PC-9 (cell line): ENCODE measurements around the gene SIGLEC7. TPM values are rescaled to one million over a fixed set of nuclear protein-coding genes. Genes with fewer than 3 reads are reported as not detected.

Experiments
- BruUV-seq: library from RNA; stranded (reverse); fragments of 400-500 nt; replicated peaks from 2 replicates; lab custom pipeline; 2021; lab: Mats Ljungman, UMichigan
- CTCF ChIA-PET: fragments of 300-600 bp; sonication (Branson Sonifier 250); formaldehyde crosslinking; loops from one replicate; lab custom pipeline; 2022; ENCODE audit warnings: antibody characterized with exemption; lab: Charles Lee
- POLR2A ChIA-PET: fragments of 300-600 bp; sonication (Branson Sonifier 250); formaldehyde crosslinking; loops from one replicate; lab custom pipeline; 2022; ENCODE audit warnings: antibody characterized with exemption; ENCODE audit not compliant: unreplicated experiment; lab: Charles Lee
- DNase-seq, 2 experiments: peaks; one replicate each; pipeline versions ENCODE4 v3.0.0 to v3.0.0-alpha.2; 2015 to 2022; ENCODE audit warnings: mixed read lengths in 1 of 2
- H2AFZ ChIP-seq: fragments of 200-600 bp; sonication (generic); 2 replicates; pipeline ENCODE4 v1.8.1; 2017; ENCODE audit warnings: antibody characterized with exemption
- H3F3A ChIP-seq: fragments of 200-600 bp; sonication (generic); 2 replicates; pipeline ENCODE4 v1.8.1; 2017; ENCODE audit warnings: antibody characterized with exemption, mild to moderate bottlenecking, low read depth; ENCODE audit not compliant: insufficient read depth
- H3K27ac ChIP-seq: fragments of 200-600 bp; sonication (generic); 2 replicates; pipeline ENCODE4 v1.6.1; 2016; ENCODE audit warnings: mixed run types
- H3K27me3 ChIP-seq: fragments of 200-600 bp; sonication (generic); 2 replicates; pipeline ENCODE4 v1.6.1; 2016; ENCODE audit warnings: low read depth, mixed run types; ENCODE audit not compliant: insufficient read depth
- H3K36me3 ChIP-seq: fragments of 200-600 bp; sonication (generic); 2 replicates; pipeline ENCODE4 v1.6.1; 2016; ENCODE audit warnings: low read depth, mixed run types
- H3K4me1 ChIP-seq: fragments of 200-600 bp; sonication (generic); replicated peaks from 2 replicates; pipeline ENCODE4 v1.6.1; 2016; ENCODE audit warnings: mixed run types; ENCODE audit not compliant: insufficient read depth
- H3K4me2 ChIP-seq: fragments of 200-600 bp; sonication (generic); 2 replicates; pipeline ENCODE4 v1.6.1; 2017; ENCODE audit warnings: mixed run types
- H3K4me3 ChIP-seq: fragments of 200-600 bp; sonication (generic); 2 replicates; pipeline ENCODE4 v1.6.1; 2016; ENCODE audit warnings: mixed run types
- H3K79me2 ChIP-seq: fragments of 200-600 bp; sonication (generic); 2 replicates; pipeline ENCODE4 v1.6.1; 2017; ENCODE audit warnings: low read depth, mixed run types
- H3K9me2 ChIP-seq: fragments of 200-600 bp; sonication (generic); 2 replicates; pipeline ENCODE4 v1.8.1; 2017; ENCODE audit warnings: mild to moderate bottlenecking; ENCODE audit not compliant: insufficient read depth
- H3K9me3 ChIP-seq: fragments of 200-600 bp; sonication (generic); 2 replicates; pipeline ENCODE4 v1.8.1; 2016; ENCODE audit warnings: low read depth; ENCODE audit not compliant: insufficient read depth
- H4K20me1 ChIP-seq: fragments of 200-600 bp; sonication (generic); 2 replicates; pipeline ENCODE4 v1.8.1; 2017; ENCODE audit not compliant: insufficient read depth
- EZH2 ChIP-seq: fragments of 200-600 bp; sonication (generic); IDR thresholded peaks from 2 replicates; pipeline ENCODE4 v1.8.0; 2017; ENCODE audit warnings: antibody characterized with exemption, low read depth
- intact Hi-C: fragments of 100-400 bp; cut with micrococcal nuclease; formaldehyde crosslinking; loops from one replicate; pipeline ENCODE4 v1.10.0; 2022; ENCODE audit not compliant: unreplicated experiment
- total RNA-seq: library from RNA; stranded (reverse); gene quantifications from 2 replicates; pipeline ENCODE4 v1.2.3, GENCODE V29; 2021
- TF ChIP-seq, protein P1 (sequence below): fragments of 200-600 bp; sonication (generic); conservative IDR thresholded peaks from 2 replicates; pipeline ENCODE4 v1.6.1; 2017; ENCODE audit warnings: mixed run types, antibody characterized with exemption, mild to moderate bottlenecking, moderate library complexity

Gene SIGLEC7
- total RNA-seq, 1 experiment from 2014 or later, result not detected

- TF ChIP-seq EZH2, result no peak
- TF ChIP-seq, protein P1, sequence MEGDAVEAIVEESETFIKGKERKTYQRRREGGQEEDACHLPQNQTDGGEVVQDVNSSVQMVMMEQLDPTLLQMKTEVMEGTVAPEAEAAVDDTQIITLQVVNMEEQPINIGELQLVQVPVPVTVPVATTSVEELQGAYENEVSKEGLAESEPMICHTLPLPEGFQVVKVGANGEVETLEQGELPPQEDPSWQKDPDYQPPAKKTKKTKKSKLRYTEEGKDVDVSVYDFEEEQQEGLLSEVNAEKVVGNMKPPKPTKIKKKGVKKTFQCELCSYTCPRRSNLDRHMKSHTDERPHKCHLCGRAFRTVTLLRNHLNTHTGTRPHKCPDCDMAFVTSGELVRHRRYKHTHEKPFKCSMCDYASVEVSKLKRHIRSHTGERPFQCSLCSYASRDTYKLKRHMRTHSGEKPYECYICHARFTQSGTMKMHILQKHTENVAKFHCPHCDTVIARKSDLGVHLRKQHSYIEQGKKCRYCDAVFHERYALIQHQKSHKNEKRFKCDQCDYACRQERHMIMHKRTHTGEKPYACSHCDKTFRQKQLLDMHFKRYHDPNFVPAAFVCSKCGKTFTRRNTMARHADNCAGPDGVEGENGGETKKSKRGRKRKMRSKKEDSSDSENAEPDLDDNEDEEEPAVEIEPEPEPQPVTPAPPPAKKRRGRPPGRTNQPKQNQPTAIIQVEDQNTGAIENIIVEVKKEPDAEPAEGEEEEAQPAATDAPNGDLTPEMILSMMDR, result no peak
- no peaks in the 10 kb centered on the region for H3K36me3 ChIP-seq
- intact Hi-C loops, result no loop called here
- ChIA-PET POLR2A (no interaction called here), CTCF (no interaction called here)
- no TSS peak for BruUV-seq
- H3K4me1 ChIP-seq, result no peaks in the 10 kb centered on the region
- no peaks in the 10 kb centered on the region for H3K79me2 ChIP-seq
- no peaks in the 10 kb centered on the region for H3F3A ChIP-seq
- H3K9me2 ChIP-seq, result no peaks in the 10 kb centered on the region
- H3K27me3 ChIP-seq, result peaks cover 95% of the 10 kb centered on the region
- H3K9me3 ChIP-seq, result no peaks in the 10 kb centered on the region
- no peaks in the 10 kb centered on the region for H4K20me1 ChIP-seq
- H3K4me2 ChIP-seq, result no peak overlapping the region
- no peak overlapping the region for H3K27ac ChIP-seq
- no peak for DNase-seq
- no peak overlapping the region for H3K4me3 ChIP-seq
- H2AFZ ChIP-seq, result no peak overlapping the region
Measured at GRCh38 chr19:51198641-51199040, 56.5 kb downstream of the SIGLEC7 start.

DNA sequence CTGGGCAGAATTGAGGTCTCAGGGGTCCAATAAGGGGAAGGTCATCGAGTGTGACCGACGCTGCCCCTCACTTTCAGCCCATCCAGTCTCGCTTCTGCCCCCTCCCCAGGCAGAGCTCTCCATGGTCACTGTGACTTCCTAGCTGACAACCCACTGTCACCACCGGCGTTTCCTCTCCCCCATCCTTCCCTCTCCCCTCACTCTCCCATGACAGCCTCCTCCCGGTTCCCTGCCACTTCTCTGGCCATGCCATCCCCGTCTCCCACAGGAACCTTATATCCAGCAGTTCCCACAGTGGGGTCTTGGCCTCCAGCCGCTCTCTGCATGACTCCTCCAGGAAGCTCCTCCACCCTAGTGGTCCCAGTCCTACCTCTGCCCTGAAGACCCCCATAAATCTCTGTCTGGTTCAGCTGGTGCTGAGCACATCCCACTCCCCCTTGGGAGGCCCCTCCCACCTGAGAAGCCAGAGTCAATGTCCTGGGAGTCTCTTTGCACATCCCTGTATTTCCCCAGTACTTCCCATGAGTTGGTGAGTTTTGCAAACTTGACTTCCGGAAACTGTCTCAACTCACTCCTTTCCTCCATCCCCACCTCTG, 58.1 kb downstream of the SIGLEC7 start:
- ChIA-PET CTCF (no interaction called here), POLR2A (no interaction called here)
- no TSS peak for BruUV-seq
- H3K79me2 ChIP-seq, result no peaks in the 10 kb centered on the region
- peaks cover 95% of the 10 kb centered on the region for H3K27me3 ChIP-seq
- H3K4me3 ChIP-seq, result no peak overlapping the region
- no peak for DNase-seq
- H4K20me1 ChIP-seq, result no peaks in the 10 kb centered on the region
- H3K9me3 ChIP-seq, result no peaks in the 10 kb centered on the region
- TF ChIP-seq, protein P1, result no peak
- TF ChIP-seq EZH2, result no peak
- intact Hi-C loops, result no loop called here
- no peaks in the 10 kb centered on the region for H3K9me2 ChIP-seq
- no peaks in the 10 kb centered on the region for H3F3A ChIP-seq
- no peak overlapping the region for H3K27ac ChIP-seq
- H3K36me3 ChIP-seq, result no peaks in the 10 kb centered on the region
- no peak overlapping the region for H2AFZ ChIP-seq
- no peaks in the 10 kb centered on the region for H3K4me1 ChIP-seq
- H3K4me2 ChIP-seq, result no peak overlapping the region

- Histone ChIP-seq H3K27ac (no peak overlapping the region), H3K4me1 (no peaks in the 10 kb centered on the region), H3F3A (no peaks in the 10 kb centered on the region), H2AFZ (no peak overlapping the region), H3K79me2 (no peaks in the 10 kb centered on the region), H3K9me2 (no peaks in the 10 kb centered on the region), H3K36me3 (no peaks in the 10 kb centered on the region), H3K27me3 (peaks cover 95% of the 10 kb centered on the region), H3K4me2 (no peak overlapping the region), H3K4me3 (no peak overlapping the region), H3K9me3 (no peaks in the 10 kb centered on the region), H4K20me1 (no peaks in the 10 kb centered on the region)
- ChIA-PET CTCF (no interaction called here), POLR2A (no interaction called here)
- DNase-seq, result no peak
- TF ChIP-seq EZH2, result no peak
- TF ChIP-seq, protein P1, result no peak
- no TSS peak for BruUV-seq
- intact Hi-C loops, result no loop called here
Measured at GRCh38 chr19:51201712-51202111, 59.6 kb downstream of the SIGLEC7 start.

Other genes starting within 250 kb of the SIGLEC7 start
- not detected in 2 replicates for gene KLK4, start 230.9 kb upstream of the SIGLEC7 start, total RNA-seq
- 405 and 412 TPM in 2 replicates for gene KLK5, start 189.3 kb upstream of the SIGLEC7 start, total RNA-seq
- 490 and 581 TPM in 2 replicates for gene KLK6, start 172.7 kb upstream of the SIGLEC7 start, total RNA-seq
- gene KLK7, start 158.4 kb upstream of the SIGLEC7 start, total RNA-seq, result 98.1 and 138 TPM in 2 replicates
- gene KLK8, start 140.7 kb upstream of the SIGLEC7 start, total RNA-seq, result 120 and 128 TPM in 2 replicates
- gene KLK10, start 122.6 kb upstream of the SIGLEC7 start, total RNA-seq, result 28.0 and 28.9 TPM in 2 replicates
- 1.5 and 1.6 TPM in 2 replicates for gene KLK11, start 115.7 kb upstream of the SIGLEC7 start, total RNA-seq
- gene KLK12, start 107.3 kb upstream of the SIGLEC7 start, total RNA-seq, result not detected in 2 replicates
- not detected in 2 replicates for gene KLK13, start 77.2 kb upstream of the SIGLEC7 start, total RNA-seq
- gene KLK14, start 59.4 kb upstream of the SIGLEC7 start, total RNA-seq, result 0.35 and 0.57 TPM in 2 replicates
- gene CTU1, start 33.9 kb upstream of the SIGLEC7 start, total RNA-seq, result 7.2 and 12.6 TPM in 2 replicates
- gene SIGLEC9, start 17.4 kb upstream of the SIGLEC7 start, total RNA-seq, result not detected in 2 replicates
- not detected in 2 replicates for gene CD33, start 82.8 kb downstream of the SIGLEC7 start, total RNA-seq
- not detected in 2 replicates for gene SIGLECL1, start 108.8 kb downstream of the SIGLEC7 start, total RNA-seq
- not detected in 2 replicates for gene IGLON5, start 169.3 kb downstream of the SIGLEC7 start, total RNA-seq
- gene VSIG10L, start 199.8 kb downstream of the SIGLEC7 start, total RNA-seq, result 2.3 and 2.8 TPM in 2 replicates
- gene ETFB, start 224.1 kb downstream of the SIGLEC7 start, total RNA-seq, result 204 and 252 TPM in 2 replicates
- gene CLDND2, start 226.7 kb downstream of the SIGLEC7 start, total RNA-seq, result 1.5 and 4.5 TPM in 2 replicates
- not detected in 2 replicates for gene NKG7, start 230.4 kb downstream of the SIGLEC7 start, total RNA-seq
- not detected in 2 replicates for gene LIM2, start 245.7 kb downstream of the SIGLEC7 start, total RNA-seq
- 0.48 and 0.90 TPM in 2 replicates for gene C19orf84, start 248.3 kb downstream of the SIGLEC7 start, total RNA-seq